Myometrial cell (primary cell): ENCODE data around the gene PTPRR. TPM values are rescaled to one million over a fixed set of nuclear protein-coding genes. Genes with fewer than 3 reads are reported as not detected.

Experiments used
- total RNA-seq: library from RNA; depleted of rRNA; stranded (reverse); fragments of >200 nt; gene quantifications from 2 replicates; pipeline ENCODE4 v1.2.3, GENCODE V29; 2015

Gene PTPRR
- total RNA-seq = 0.18 TPM in 1 of 2 replicates, not detected in the other

GRCh38 chr12:70920251-70920851, at the start of gene PTPRR:
PTPRR (minus strand) TSS chr12:70920738; CDS start chr12:70920390, 348 bp downstream.

DNA sequence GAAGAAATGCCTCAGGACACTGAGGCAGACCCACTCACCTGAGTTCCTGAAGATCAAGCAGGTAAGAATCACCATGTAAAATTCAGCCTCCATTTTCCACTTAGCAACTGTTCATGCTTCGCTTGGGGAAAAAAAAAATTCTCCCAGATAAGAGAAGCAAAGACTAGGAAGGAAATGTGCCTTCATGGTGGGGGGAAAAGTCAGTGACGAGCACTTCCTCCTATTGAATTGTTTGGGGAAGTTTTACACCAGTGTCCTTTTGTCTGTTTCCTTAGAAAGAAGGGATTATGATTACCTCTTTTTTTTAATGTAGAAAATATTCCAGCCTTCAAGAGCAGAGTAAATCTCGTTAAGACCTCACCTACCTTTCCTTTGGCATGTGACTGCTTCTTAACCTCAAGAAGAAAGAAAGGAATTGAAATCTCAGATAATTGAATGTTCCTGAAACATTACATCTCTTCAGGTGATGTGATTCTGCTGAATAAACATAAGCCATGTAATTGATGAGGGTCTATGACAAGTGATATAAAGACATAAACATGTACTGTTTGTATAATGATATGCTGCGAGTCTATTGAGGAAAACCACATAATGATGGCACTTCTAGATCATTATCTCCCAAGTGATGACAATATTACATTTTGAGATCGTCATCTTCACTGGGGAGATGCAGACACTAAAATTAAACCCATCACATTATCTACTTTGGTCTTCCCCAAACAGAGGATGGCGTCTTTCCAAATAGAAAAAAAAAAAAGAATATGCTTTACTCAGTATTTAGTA, 283.0 kb downstream of the PTPRR start, which contains the start of gene PTPRB:
PTPRB (minus strand) TSS at position 127 of the 783 bp plus-strand sequence; CDS start at position 93, 34 bp downstream.

Other genes starting within 250 kb of the PTPRR start
- not detected in 2 replicates for gene TSPAN8, start 237.3 kb upstream of the PTPRR start, total RNA-seq